Nephron (organoid): Measurements from ENCODE around the gene RFT1.

ENCODE experiments used
- H3K27ac Mint-ChIP-seq, 3 experiments: 2 replicates each; pipeline ENCODE4 v1.8.0; 2020; ENCODE audit warnings: mixed read lengths in 3 of 3, mild to moderate bottlenecking in 2 of 3, moderate library complexity in 1 of 3
- H3K27me3 Mint-ChIP-seq: 2 replicates; pipeline ENCODE4 v1.8.0; 2021; ENCODE audit warnings: low read depth, mild to moderate bottlenecking, moderate library complexity, mixed read lengths
- H3K36me3 Mint-ChIP-seq: 2 replicates; pipeline ENCODE4 v1.8.0; 2020; ENCODE audit warnings: low read depth, mixed read lengths
- H3K4me1 Mint-ChIP-seq: 2 replicates; pipeline ENCODE4 v1.8.0; 2020; ENCODE audit warnings: mixed read lengths
- H3K4me3 Mint-ChIP-seq, 3 experiments: 2 replicates each; pipeline ENCODE4 v1.8.0; 2020; ENCODE audit warnings: mild to moderate bottlenecking in 3 of 3, mixed read lengths in 3 of 3, moderate library complexity in 2 of 3
- H3K9me3 Mint-ChIP-seq: 2 replicates; pipeline ENCODE4 v1.8.0; 2020; ENCODE audit warnings: mixed read lengths
- CTCF ChIP-seq, 3 experiments: fragments of 200-600 bp; sonication (generic); IDR thresholded peaks; one replicate each; pipeline ENCODE4 v1.5.0; 2021; ENCODE audit warnings: antibody characterized with exemption in 3 of 3; ENCODE audit not compliant: unreplicated experiment in 3 of 3

Gene RFT1

GRCh38 chr3:53075743-53076140 is 54.5 kb downstream of the RFT1 start:
- no peak overlapping the region for H3K27ac Mint-ChIP-seq
- no peak overlapping the region for H3K4me3 Mint-ChIP-seq
- no peaks in the 10 kb centered on the region for H3K9me3 Mint-ChIP-seq
- peaks cover 7% of the 10 kb centered on the region for H3K4me1 Mint-ChIP-seq
- H3K36me3 Mint-ChIP-seq: no peaks in the 10 kb centered on the region
- peaks cover 4% of the 10 kb centered on the region for H3K27me3 Mint-ChIP-seq
- no peak for TF ChIP-seq CTCF (IDR thresholded peaks at IDR 0.05; ENCODE audit: unreplicated experiment in 3 of 3)

GRCh38 chr3:53074761-53075742 is 55.2 kb downstream of the RFT1 start:
- TF ChIP-seq CTCF (IDR thresholded peaks at IDR 0.05; ENCODE audit: unreplicated experiment in 3 of 3): no peak
- peaks cover 4% of the 10 kb centered on the region for H3K27me3 Mint-ChIP-seq
- no peaks in the 10 kb centered on the region for H3K36me3 Mint-ChIP-seq
- no peak overlapping the region for H3K27ac Mint-ChIP-seq
- peaks cover 7% of the 10 kb centered on the region for H3K4me1 Mint-ChIP-seq
- no peaks in the 10 kb centered on the region for H3K9me3 Mint-ChIP-seq
- no peak overlapping the region for H3K4me3 Mint-ChIP-seq

- TF ChIP-seq CTCF (IDR thresholded peaks at IDR 0.05; ENCODE audit: unreplicated experiment in 3 of 3): no peak
- Mint-ChIP-seq H3K27ac (no peak overlapping the region), H3K27me3 (peaks cover 4% of the 10 kb centered on the region), H3K4me3 (no peak overlapping the region), H3K36me3 (no peaks in the 10 kb centered on the region), H3K9me3 (no peaks in the 10 kb centered on the region), H3K4me1 (peaks cover 7% of the 10 kb centered on the region)
These were observed 55.9 kb downstream of the RFT1 start for GRCh38 chr3:53074366-53074696.

GRCh38 chr3:53073553-53074365 is 56.5 kb downstream of the RFT1 start:
- H3K4me1 Mint-ChIP-seq: peaks cover 7% of the 10 kb centered on the region
- no peaks in the 10 kb centered on the region for H3K9me3 Mint-ChIP-seq
- peak overlapping the region in 1 of 3 experiments; percentile 23 for H3K4me3 Mint-ChIP-seq
- no peak for TF ChIP-seq CTCF (IDR thresholded peaks at IDR 0.05; ENCODE audit: unreplicated experiment in 3 of 3)
- no peak overlapping the region for H3K27ac Mint-ChIP-seq
- H3K27me3 Mint-ChIP-seq: peaks cover 4% of the 10 kb centered on the region
- H3K36me3 Mint-ChIP-seq: no peaks in the 10 kb centered on the region

GRCh38 chr3:53072653-53073552 is 57.3 kb downstream of the RFT1 start:
- Mint-ChIP-seq H3K9me3 (no peaks in the 10 kb centered on the region), H3K36me3 (no peaks in the 10 kb centered on the region), H3K27me3 (peaks cover 9% of the 10 kb centered on the region), H3K4me1 (peaks cover 7% of the 10 kb centered on the region), H3K4me3 (peak overlapping the region; percentile 46 to 66 (median 63)), H3K27ac (peak overlapping the region in 1 of 3 experiments; percentile 66)
- TF ChIP-seq CTCF (IDR thresholded peaks at IDR 0.05; ENCODE audit: unreplicated experiment in 3 of 3): peak; percentile 88 to 92 (median 91)
